Gastrocnemius medialis (tissue), 4 donors: Measurements from ENCODE around the gene TMEM150C.
"Not testable (repeated sequence)": the region's sequence is repeated elsewhere in the genome, so short reads cannot be mapped to it uniquely, and the experiment has no call there.

Source experiments
- CTCF ChIP-seq, 5 experiments: fragments of 450-650 bp in 3 of 5; fragments of 200-600 bp in 2 of 5; sonication (generic) in 2 of 5; IDR thresholded peaks in 4 of 5; conservative IDR thresholded peaks in 1 of 5; 1 replicate in 4 of 5; 2 replicates in 1 of 5; pipeline ENCODE4 v1.5.1; 2016 to 2019; ENCODE audit warnings: antibody characterized with exemption in 5 of 5, mild to moderate bottlenecking in 3 of 5, moderate library complexity in 3 of 5
- POLR2A ChIP-seq, 2 donors: fragments of 450-650 bp; IDR thresholded peaks; one replicate each; pipeline ENCODE4 v1.6.1; 2017; ENCODE audit warnings: antibody characterized with exemption in 2 of 2, mild to moderate bottlenecking in 2 of 2, moderate library complexity in 2 of 2

DNA sequence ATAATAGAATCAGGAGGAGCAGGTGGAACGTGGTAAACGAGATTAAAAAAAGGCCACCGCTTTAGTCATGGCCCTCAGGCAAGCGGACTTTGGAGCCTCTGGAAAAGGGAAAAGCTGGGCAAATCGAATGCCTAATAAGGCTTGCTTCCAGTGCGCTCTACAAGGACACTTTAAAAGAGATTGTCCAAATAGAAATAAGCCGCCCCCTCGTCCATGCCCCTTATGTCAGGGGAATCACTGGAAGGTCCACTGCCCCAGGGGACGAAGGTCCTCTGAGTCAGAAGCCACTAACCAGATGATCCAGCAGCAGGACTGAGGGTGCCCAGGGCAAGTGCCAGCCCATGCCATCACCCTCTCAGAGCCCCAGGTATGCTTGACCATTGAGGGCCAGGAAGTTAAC, 84.3 kb downstream of the TMEM150C start:
- not testable (repeated sequence) for TF ChIP-seq CTCF (IDR thresholded peaks at IDR 0.05 in 4 of 5, conservative IDR thresholded peaks at IDR 0.05 in 1 of 5); POLR2A (IDR thresholded peaks at IDR 0.05)
